ENCODE results near the gene ZNF407.

Gene ZNF407

GRCh38 chr18:74840492-74841167 is 243.0 kb downstream of the ZNF407 start (continued):
- TF ChIP-seq ZNF292 (tag by site-specific recombination; IDR thresholded peaks at IDR 0.05; ENCODE audit: borderline replicate concordance, low read depth) (no peak), KLF8 (tag by site-specific recombination; IDR thresholded peaks at IDR 0.05) (no peak), ZBTB21 (tag by site-specific recombination; IDR thresholded peaks at IDR 0.05) (no peak), YY1 (tag by site-specific recombination; IDR thresholded peaks at IDR 0.05) (no peak)

GRCh38 chr18:74841248-74841647 is 243.6 kb downstream of the ZNF407 start:
- peaks cover 5% of the 10 kb centered on the region; the same call in 1 of the 2 replicates for H3K4me1 ChIP-seq (ENCODE audit: control insufficient read depth, insufficient read depth, low read length)

GRCh38 chr18:74849301-74849700 is 251.6 kb downstream of the ZNF407 start:
- no peak overlapping the region for H3K4me3 ChIP-seq (ENCODE audit: low read depth, low read length)
- POLR2A ChIA-PET: no interaction called here
- no peaks in the 10 kb centered on the region for H3K4me1 ChIP-seq (ENCODE audit: control insufficient read depth, insufficient read depth, low read length)
- no peaks in the 10 kb centered on the region for H3K9me3 ChIP-seq (ENCODE audit: control insufficient read depth, insufficient read depth, low read depth, low read length)
- H3K27ac ChIP-seq (ENCODE audit: extremely low read depth, low read depth, low read length): no peak overlapping the region
- CTCF ChIA-PET: no interaction called here
- TF ChIP-seq GLIS2 (tag by site-specific recombination; IDR thresholded peaks at IDR 0.05): no peak
- no peak for TF ChIP-seq ZNF449 (tag by site-specific recombination; IDR thresholded peaks at IDR 0.05)
- TF ChIP-seq ZBTB6 (tag by site-specific recombination; IDR thresholded peaks at IDR 0.05): no peak
- H3K36me3 ChIP-seq (ENCODE audit: control insufficient read depth in 2 of 2, insufficient read depth in 1 of 2, low read length in 2 of 2): no peaks in the 10 kb centered on the region

More at GRCh38 chr18:74841248-74841647, 243.6 kb downstream of the ZNF407 start:
- Histone ChIP-seq H3K27ac (ENCODE audit: extremely low read depth, low read depth, low read length) (no peak overlapping the region), H3K36me3 (ENCODE audit: control insufficient read depth in 2 of 2, insufficient read depth in 1 of 2, low read length in 2 of 2) (no peaks in the 10 kb centered on the region; a peak in 1 of 3 replicates), H3K9me3 (ENCODE audit: control insufficient read depth, insufficient read depth, low read depth, low read length) (no peaks in the 10 kb centered on the region), H3K4me3 (ENCODE audit: low read depth, low read length) (no peak overlapping the region)
- CTCF ChIA-PET: interaction anchor here (0.7 kb wide), 1 partner anchor 243 kb away, joined by 3 read pairs; no protein-coding TSS in a partner anchor
- POLR2A ChIA-PET: no interaction called here
- no peak for TF ChIP-seq ZNF510 (tag by site-specific recombination; IDR thresholded peaks at IDR 0.05; ENCODE audit: insufficient replicate concordance)
- TF ChIP-seq ZNF639 (tag by site-specific recombination; IDR thresholded peaks at IDR 0.05): no peak
- TF ChIP-seq ZNF184 (tag by site-specific recombination; IDR thresholded peaks at IDR 0.05): no peak
- TF ChIP-seq ZNF707 (tag by site-specific recombination; IDR thresholded peaks at IDR 0.05): no peak
- TF ChIP-seq FEZF1 (tag by site-specific recombination; IDR thresholded peaks at IDR 0.05): no peak
- TF ChIP-seq ZNF624 (tag by site-specific recombination; IDR thresholded peaks at IDR 0.05): no peak

GRCh38 chr18:74856434-74856833 is 258.8 kb downstream of the ZNF407 start:
- ChIA-PET CTCF (interaction anchor here (1.1 to 1.5 kb wide), 2 partner anchors 11 to 197 kb away, joined by 3 read pairs; no protein-coding TSS in a partner anchor), POLR2A (no interaction called here)
- Histone ChIP-seq H3K27ac (ENCODE audit: extremely low read depth, low read depth, low read length) (no peak overlapping the region), H3K4me1 (ENCODE audit: control insufficient read depth, insufficient read depth, low read length) (no peaks in the 10 kb centered on the region), H3K9me3 (ENCODE audit: control insufficient read depth, insufficient read depth, low read depth, low read length) (no peaks in the 10 kb centered on the region), H3K4me3 (ENCODE audit: low read depth, low read length) (no peak overlapping the region), H3K36me3 (ENCODE audit: control insufficient read depth in 2 of 2, insufficient read depth in 1 of 2, low read length in 2 of 2) (no peaks in the 10 kb centered on the region)
- TF ChIP-seq ZSCAN4 (tag by site-specific recombination; IDR thresholded peaks at IDR 0.05) (no peak), ZNF416 (tag by site-specific recombination; IDR thresholded peaks at IDR 0.05) (no peak), ZNF768 (tag by site-specific recombination; IDR thresholded peaks at IDR 0.05) (no peak), ZNF529 (tag by site-specific recombination; IDR thresholded peaks at IDR 0.05; ENCODE audit: insufficient replicate concordance) (no peak), HOXA7 (CRISPR knock-in tag; IDR thresholded peaks at IDR 0.05; ENCODE audit: borderline replicate concordance) (no peak), REPIN1 (tag by site-specific recombination; IDR thresholded peaks at IDR 0.05; ENCODE audit: low read depth) (no peak), ZNF701 (tag by site-specific recombination; IDR thresholded peaks at IDR 0.05) (no peak), ZNF704 (tag by site-specific recombination; IDR thresholded peaks at IDR 0.05) (no peak), ZNF670 (tag by site-specific recombination; IDR thresholded peaks at IDR 0.05; ENCODE audit: low read depth) (no peak), ZNF621 (tag by site-specific recombination; IDR thresholded peaks at IDR 0.05) (no peak), GLI4 (tag by site-specific recombination; IDR thresholded peaks at IDR 0.05) (no peak)

All from HEK293 (cell line).